Skeletal muscle satellite cell (primary cell): ENCODE measurements around the gene PFKFB2.

ENCODE experiments used
- H3K27me3 ChIP-seq: 2 replicates; pipeline ENCODE4 v1.7.0; 2013; ENCODE audit warnings: low read length; ENCODE audit not compliant: control insufficient read depth, insufficient read depth
- H3K36me3 ChIP-seq: 2 replicates; pipeline ENCODE4 v1.7.0; 2013; ENCODE audit warnings: mild to moderate bottlenecking, control low read depth, low read length; ENCODE audit not compliant: insufficient read depth
- H3K4me1 ChIP-seq: 2 replicates; pipeline ENCODE4 v1.7.0; 2013; ENCODE audit warnings: low read length; ENCODE audit not compliant: control insufficient read depth, insufficient read depth
- H3K4me2 ChIP-seq: 2 replicates; pipeline ENCODE4 v1.7.0; 2013; ENCODE audit warnings: mild to moderate bottlenecking, low read length
- H3K4me3 ChIP-seq: 2 replicates; pipeline ENCODE4 v1.7.0; 2013; ENCODE audit warnings: low read length
- H3K9ac ChIP-seq: 2 replicates; pipeline ENCODE4 v1.7.0; 2013; ENCODE audit warnings: mild to moderate bottlenecking, low read depth, low read length, moderate library complexity
- H3K9me3 ChIP-seq: replicated peaks from 2 replicates; pipeline ENCODE4 v1.7.0; 2013; ENCODE audit warnings: mild to moderate bottlenecking, control low read depth, low read length

PFKFB2 gene

GRCh38 chr1:207060596-207060995 is 7.5 kb downstream of the PFKFB2 start:
- no peaks in the 10 kb centered on the region for H3K9me3 ChIP-seq
- no peak overlapping the region for H3K4me2 ChIP-seq
- no peaks in the 10 kb centered on the region for H3K4me1 ChIP-seq
- no peak overlapping the region for H3K9ac ChIP-seq
- no peak overlapping the region for H3K4me3 ChIP-seq
- H3K36me3 ChIP-seq, result no peaks in the 10 kb centered on the region
- H3K27me3 ChIP-seq, result no peaks in the 10 kb centered on the region

- Histone ChIP-seq H3K4me1 (no peaks in the 10 kb centered on the region), H3K9ac (no peak overlapping the region), H3K4me2 (no peak overlapping the region), H3K9me3 (no peaks in the 10 kb centered on the region), H3K27me3 (no peaks in the 10 kb centered on the region), H3K4me3 (no peak overlapping the region), H3K36me3 (no peaks in the 10 kb centered on the region)
Observed at GRCh38 chr1:207062058-207062457, 9.0 kb downstream of the PFKFB2 start.

DNA sequence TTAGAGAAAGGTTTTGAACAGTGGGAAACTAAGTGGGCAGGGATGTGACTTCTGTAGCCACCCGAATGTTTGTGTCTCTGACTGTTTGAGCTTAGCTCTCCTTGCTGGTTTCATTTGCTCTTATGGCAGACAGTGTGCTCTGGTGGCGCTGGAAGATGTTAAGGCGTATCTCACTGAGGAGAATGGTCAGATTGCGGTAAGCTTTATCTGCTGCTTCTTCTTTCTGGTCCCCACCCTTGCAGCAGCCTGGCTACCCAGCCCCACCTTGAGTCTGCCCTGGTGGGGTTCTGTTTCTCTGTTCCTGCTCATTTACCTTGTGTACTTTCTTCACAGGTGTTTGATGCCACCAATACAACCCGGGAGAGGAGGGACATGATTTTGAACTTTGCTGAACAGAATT is 9.9 kb downstream of the PFKFB2 start:
- no peaks in the 10 kb centered on the region for H3K9me3 ChIP-seq
- H3K9ac ChIP-seq, result no peak overlapping the region
- H3K4me3 ChIP-seq, result no peak overlapping the region
- no peak overlapping the region for H3K4me2 ChIP-seq
- H3K27me3 ChIP-seq, result no peaks in the 10 kb centered on the region
- H3K4me1 ChIP-seq, result no peaks in the 10 kb centered on the region
- no peaks in the 10 kb centered on the region for H3K36me3 ChIP-seq

GRCh38 chr1:207064561-207064960 is 11.5 kb downstream of the PFKFB2 start:
- no peaks in the 10 kb centered on the region for H3K36me3 ChIP-seq
- no peak overlapping the region for H3K9ac ChIP-seq
- no peaks in the 10 kb centered on the region for H3K9me3 ChIP-seq
- H3K27me3 ChIP-seq, result no peaks in the 10 kb centered on the region
- no peak overlapping the region for H3K4me3 ChIP-seq
- no peaks in the 10 kb centered on the region for H3K4me1 ChIP-seq
- H3K4me2 ChIP-seq, result no peak overlapping the region

DNA sequence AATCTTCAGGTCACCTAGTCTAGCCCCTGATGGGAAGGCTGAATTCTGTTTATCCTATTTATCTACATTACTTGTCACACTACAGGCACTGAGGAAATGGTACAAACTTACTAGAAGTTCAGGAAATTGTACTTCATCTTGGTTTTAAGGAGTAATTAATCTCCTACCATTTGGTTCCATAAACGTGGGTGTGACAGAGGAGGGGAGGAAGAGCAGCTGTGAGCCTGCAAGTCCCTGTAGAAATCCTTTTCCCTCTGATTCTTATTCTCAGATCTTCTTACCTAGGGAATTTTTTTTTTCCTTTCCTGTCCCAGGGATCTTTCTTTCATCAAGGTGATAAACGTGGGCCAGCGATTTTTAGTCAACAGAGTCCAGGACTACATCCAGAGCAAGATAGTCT is 14.1 kb downstream of the PFKFB2 start:
- Histone ChIP-seq H3K4me1 (no peaks in the 10 kb centered on the region), H3K4me2 (no peak overlapping the region), H3K9ac (no peak overlapping the region), H3K36me3 (no peaks in the 10 kb centered on the region), H3K4me3 (no peak overlapping the region), H3K9me3 (no peaks in the 10 kb centered on the region), H3K27me3 (no peaks in the 10 kb centered on the region)

DNA sequence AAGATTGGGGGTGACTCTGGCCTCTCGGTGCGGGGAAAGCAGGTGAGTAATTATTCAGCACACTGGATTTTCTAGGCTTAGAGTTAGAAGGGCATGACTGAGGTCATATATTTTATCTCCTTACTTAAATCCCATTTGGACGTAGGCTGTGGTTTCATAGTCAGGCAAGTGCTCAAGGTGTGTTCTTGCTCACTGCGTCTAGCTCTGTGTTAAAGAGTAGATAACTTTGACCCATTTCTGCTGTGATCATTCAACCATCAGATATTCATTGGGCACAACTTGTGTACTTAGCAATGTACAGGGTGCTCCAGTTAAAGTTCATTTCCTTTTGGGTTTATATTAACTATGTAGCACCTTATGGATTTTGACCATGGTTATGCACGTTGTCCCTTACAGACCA is 14.6 kb downstream of the PFKFB2 start:
- Histone ChIP-seq H3K9me3 (no peaks in the 10 kb centered on the region), H3K27me3 (no peaks in the 10 kb centered on the region), H3K36me3 (no peaks in the 10 kb centered on the region), H3K4me3 (no peak overlapping the region), H3K9ac (no peak overlapping the region), H3K4me1 (no peaks in the 10 kb centered on the region), H3K4me2 (no peak overlapping the region)

GRCh38 chr1:207069061-207069460 is 16.0 kb downstream of the PFKFB2 start:
- H3K4me2 ChIP-seq, result no peak overlapping the region
- H3K9ac ChIP-seq, result no peak overlapping the region
- H3K27me3 ChIP-seq, result no peaks in the 10 kb centered on the region
- H3K9me3 ChIP-seq, result no peaks in the 10 kb centered on the region
- H3K4me3 ChIP-seq, result no peak overlapping the region
- H3K4me1 ChIP-seq, result no peaks in the 10 kb centered on the region
- H3K36me3 ChIP-seq, result no peaks in the 10 kb centered on the region

DNA sequence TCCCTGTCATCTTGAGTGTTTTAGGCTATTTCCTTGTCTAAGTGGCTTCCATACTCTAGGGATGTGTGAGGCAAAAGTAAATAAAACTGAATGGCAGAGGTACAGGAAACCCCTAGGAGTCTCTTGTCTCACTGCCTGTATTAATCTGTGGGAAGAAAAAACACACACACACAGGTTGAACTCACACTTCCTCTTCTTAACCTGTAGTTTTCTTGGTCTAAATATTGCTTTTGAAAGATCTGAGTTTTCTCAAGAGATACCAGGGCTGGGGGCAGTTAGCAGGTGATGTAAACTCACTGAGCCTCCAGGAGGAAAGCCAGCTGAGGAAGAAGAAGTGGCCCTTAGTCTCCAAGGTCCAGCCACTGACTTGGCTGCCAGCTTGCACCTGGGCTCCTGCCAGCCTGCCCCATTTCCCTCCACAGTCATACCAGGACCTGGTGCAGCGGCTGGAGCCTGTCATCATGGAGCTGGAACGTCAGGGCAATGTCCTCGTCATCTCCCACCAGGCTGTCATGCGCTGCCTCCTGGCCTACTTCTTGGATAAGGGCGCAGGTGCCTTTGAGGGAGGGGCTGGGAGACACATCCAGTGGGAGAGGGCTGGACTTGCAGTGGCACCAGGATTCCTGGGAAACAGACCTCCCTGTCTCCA is 16.9 kb downstream of the PFKFB2 start:
- no peaks in the 10 kb centered on the region for H3K36me3 ChIP-seq

DNA sequence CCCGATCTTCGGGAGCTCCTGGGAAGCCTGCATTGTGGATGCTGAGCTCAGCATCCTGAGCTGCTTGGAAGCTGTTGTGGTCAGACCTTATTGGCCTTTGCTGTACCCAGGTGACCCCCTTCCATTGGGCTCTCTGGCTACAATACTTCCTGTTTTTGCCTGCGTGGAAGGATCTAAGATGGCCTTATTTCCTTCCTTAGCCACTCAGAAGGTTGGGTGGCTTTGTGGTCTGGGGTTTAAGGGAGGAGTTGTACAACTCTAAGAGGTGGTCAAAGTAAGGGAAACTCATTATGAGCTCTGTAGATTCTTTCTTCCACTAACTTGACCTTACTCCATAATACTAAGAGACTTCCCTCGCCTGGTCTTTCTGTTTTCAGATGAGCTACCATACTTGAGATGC is 17.7 kb downstream of the PFKFB2 start:
- H3K4me3 ChIP-seq, result no peak overlapping the region
- H3K4me1 ChIP-seq, result no peaks in the 10 kb centered on the region
- no peak overlapping the region for H3K4me2 ChIP-seq
- H3K27me3 ChIP-seq, result no peaks in the 10 kb centered on the region
- H3K9me3 ChIP-seq, result no peaks in the 10 kb centered on the region
- H3K9ac ChIP-seq, result no peak overlapping the region
- H3K36me3 ChIP-seq, result no peaks in the 10 kb centered on the region

More for the DNA sequence above, 16.9 kb downstream of the PFKFB2 start:
- Histone ChIP-seq H3K4me2 (no peak overlapping the region), H3K4me1 (no peaks in the 10 kb centered on the region), H3K4me3 (no peak overlapping the region), H3K9ac (no peak overlapping the region), H3K9me3 (no peaks in the 10 kb centered on the region), H3K27me3 (no peaks in the 10 kb centered on the region)

GRCh38 chr1:207071426-207071825 is 18.4 kb downstream of the PFKFB2 start:
- H3K4me2 ChIP-seq, result no peak overlapping the region
- H3K27me3 ChIP-seq, result no peaks in the 10 kb centered on the region
- H3K4me1 ChIP-seq, result no peaks in the 10 kb centered on the region
- no peak overlapping the region for H3K4me3 ChIP-seq
- no peaks in the 10 kb centered on the region for H3K36me3 ChIP-seq
- no peak overlapping the region for H3K9ac ChIP-seq
- no peaks in the 10 kb centered on the region for H3K9me3 ChIP-seq

- H3K4me2 ChIP-seq, result no peak overlapping the region
- H3K36me3 ChIP-seq, result no peaks in the 10 kb centered on the region
- no peaks in the 10 kb centered on the region for H3K9me3 ChIP-seq
- H3K4me3 ChIP-seq, result no peak overlapping the region
- no peaks in the 10 kb centered on the region for H3K27me3 ChIP-seq
- no peak overlapping the region for H3K9ac ChIP-seq
- no peaks in the 10 kb centered on the region for H3K4me1 ChIP-seq
Observed at GRCh38 chr1:207072233-207072632, 19.2 kb downstream of the PFKFB2 start.

DNA sequence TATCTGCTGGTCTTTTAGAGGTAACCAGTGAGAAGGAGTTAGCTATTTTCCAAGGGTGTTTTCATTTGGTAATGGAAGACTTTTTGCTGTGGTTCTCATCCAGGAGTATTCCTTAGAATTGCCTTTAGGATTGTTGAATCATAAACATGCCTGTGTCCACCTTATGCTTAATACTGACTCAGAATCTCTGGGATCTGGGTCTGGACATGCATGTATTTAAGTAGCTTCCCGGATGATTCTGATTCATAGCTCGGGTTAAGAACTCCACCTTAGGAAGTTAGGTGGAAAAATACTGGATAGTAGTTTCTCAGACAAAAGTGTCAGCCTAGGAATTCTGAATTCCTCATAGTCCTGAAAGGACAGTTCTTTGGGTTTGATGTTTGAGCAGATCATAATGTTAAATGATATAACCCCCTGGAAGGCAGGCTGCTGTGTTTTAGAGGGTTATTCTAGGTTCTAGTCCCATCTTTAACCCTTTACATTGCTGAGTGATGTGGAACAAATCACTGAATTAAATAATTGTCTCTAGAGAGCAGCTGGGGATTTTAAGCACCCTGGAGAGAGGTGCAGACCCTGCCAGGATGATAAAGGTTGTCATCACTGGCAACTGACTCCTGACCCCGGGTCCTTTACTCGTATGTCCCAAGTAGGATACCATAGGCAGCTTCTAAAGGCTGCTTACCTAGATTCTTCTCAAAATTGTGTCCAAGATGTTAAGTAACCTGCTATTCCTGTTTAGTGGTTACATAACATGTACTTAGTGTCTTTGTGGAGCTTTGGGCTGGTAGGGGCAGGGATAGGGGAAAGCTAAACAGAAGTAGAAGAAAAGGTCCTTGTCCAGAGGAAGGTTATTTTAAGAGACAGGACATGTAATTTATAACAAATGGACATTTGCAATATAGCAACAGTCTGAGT is 21.1 kb downstream of the PFKFB2 start:
- no peak overlapping the region for H3K9ac ChIP-seq
- H3K4me2 ChIP-seq, result no peak overlapping the region
- no peaks in the 10 kb centered on the region for H3K4me1 ChIP-seq
- H3K27me3 ChIP-seq, result no peaks in the 10 kb centered on the region
- H3K36me3 ChIP-seq, result no peaks in the 10 kb centered on the region
- H3K9me3 ChIP-seq, result no peaks in the 10 kb centered on the region
- no peak overlapping the region for H3K4me3 ChIP-seq
